Daoy (cell line): ENCODE results near the gene CCDC8. TPM values are rescaled to one million over a fixed set of nuclear protein-coding genes. Genes with fewer than 3 reads are reported as not detected.
"Not testable (repeated sequence)": the region's sequence is repeated elsewhere in the genome, so short reads cannot be mapped to it uniquely, and the experiment has no call there.

ENCODE experiments used
- DNase-seq: peaks from one replicate; pipeline ENCODE4 v3.0.0-alpha.2; 2015; ENCODE audit warnings: low read depth
- total RNA-seq: library from RNA; depleted of rRNA; stranded (reverse); fragments of >200 nt; shearing (Covaris generic); gene quantifications from 2 replicates; pipeline ENCODE4 v1.2.3, GENCODE V29; 2014; rRNA removed

CCDC8 gene, protein sequence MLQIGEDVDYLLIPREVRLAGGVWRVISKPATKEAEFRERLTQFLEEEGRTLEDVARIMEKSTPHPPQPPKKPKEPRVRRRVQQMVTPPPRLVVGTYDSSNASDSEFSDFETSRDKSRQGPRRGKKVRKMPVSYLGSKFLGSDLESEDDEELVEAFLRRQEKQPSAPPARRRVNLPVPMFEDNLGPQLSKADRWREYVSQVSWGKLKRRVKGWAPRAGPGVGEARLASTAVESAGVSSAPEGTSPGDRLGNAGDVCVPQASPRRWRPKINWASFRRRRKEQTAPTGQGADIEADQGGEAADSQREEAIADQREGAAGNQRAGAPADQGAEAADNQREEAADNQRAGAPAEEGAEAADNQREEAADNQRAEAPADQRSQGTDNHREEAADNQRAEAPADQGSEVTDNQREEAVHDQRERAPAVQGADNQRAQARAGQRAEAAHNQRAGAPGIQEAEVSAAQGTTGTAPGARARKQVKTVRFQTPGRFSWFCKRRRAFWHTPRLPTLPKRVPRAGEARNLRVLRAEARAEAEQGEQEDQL
- total RNA-seq = 8.8 and 9.2 TPM in 2 replicates

GRCh38 chr19:46413262-46414031 lies at the start of gene CCDC8:
TSS of gene CCDC8 (minus strand) at chr19:46413564. CDS start at chr19:46412810, 754 bp downstream.
- DNase-seq = peak; percentile 96

DNA sequence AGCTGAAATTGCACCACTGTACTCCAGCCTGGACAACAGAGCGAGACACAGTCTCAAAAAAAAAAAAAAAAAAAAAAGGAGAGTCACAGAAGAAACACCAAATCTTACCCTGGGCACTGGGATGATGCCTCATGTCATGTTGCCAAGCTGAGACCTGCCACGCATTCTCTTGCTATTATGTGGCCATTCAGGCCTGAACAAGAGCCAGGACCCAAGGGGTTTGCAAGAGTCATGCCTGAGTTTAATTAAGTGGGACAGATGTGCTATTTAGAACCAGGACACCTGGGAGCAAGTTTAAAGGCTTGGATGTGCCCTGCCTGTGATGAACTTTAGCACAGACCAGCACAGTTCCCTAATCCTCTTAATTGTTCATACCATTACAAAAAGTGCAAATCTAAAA lies 48.2 kb upstream of the CCDC8 start:
- DNase-seq = no peak

DNA sequence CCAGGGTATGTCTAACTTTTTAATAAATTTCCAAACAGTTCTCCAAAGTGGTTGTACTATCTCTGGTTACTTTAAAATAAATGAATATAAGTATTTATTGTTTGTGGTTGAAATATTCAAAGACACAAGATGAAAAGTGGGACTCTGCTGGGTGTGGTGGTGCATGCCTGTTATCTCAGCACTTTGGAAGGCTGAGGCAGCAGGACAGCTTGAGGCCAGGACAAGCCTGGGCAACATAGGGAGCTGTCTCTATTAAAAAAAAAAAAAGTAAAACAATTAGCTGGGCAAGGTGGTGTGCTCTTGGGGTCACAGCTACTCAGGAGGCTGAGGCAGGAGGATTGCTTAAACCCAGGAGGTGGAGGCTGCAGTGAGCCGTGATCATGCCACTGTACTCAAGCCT lies 47.6 kb upstream of the CCDC8 start:
- no peak for DNase-seq

GRCh38 chr19:46460055-46460454 lies 46.7 kb upstream of the CCDC8 start:
- no peak for DNase-seq

GRCh38 chr19:46456930-46457329 lies 43.6 kb upstream of the CCDC8 start:
- DNase-seq = no peak

- DNase-seq = no peak
Measured at GRCh38 chr19:46454244-46454643, 40.9 kb upstream of the CCDC8 start.

GRCh38 chr19:46453661-46454060 lies 40.3 kb upstream of the CCDC8 start:
- DNase-seq = no peak

GRCh38 chr19:46452186-46452585 lies 38.8 kb upstream of the CCDC8 start:
- DNase-seq = no peak

GRCh38 chr19:46451352-46451751 lies 38.0 kb upstream of the CCDC8 start:
- no peak for DNase-seq

DNA sequence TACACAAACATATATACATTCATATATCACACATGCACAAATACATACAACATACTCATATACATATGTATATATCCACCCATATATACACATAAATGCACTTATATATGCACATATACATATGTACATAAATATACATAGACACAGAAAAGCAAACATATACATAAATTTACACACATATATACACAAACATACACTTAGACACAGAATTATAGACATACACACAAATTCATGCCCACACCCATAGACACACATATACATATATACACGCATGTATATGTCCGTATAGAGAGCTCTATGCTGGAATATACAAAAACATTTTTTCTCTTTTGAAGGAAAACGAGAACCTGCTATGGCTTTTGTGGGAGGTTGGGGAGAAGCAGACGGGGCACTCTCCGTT lies 37.4 kb upstream of the CCDC8 start:
- DNase-seq = no peak

- no peak for DNase-seq
Measured at GRCh38 chr19:46449228-46449627, 35.9 kb upstream of the CCDC8 start.

DNA sequence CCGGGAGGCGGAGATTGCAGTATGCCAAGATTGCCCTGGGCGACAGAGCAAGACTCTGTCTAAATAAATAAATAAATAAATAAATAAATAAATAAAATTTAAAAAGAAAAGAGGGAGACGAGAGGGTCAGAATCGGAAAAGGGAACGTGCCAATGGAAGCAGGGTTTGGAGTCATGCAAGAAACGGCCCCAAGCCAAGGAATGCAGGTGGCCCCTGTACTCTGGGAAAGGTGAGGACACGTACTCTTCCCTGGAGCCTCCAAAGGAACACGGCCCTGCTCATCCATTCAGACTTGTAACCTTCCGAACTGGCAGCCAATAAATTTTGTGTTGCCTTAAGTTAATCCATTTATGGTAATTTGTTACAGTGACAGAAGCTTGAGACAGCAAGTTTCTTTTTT lies 35.2 kb upstream of the CCDC8 start:
- DNase-seq = no peak

GRCh38 chr19:46447824-46448223 lies 34.5 kb upstream of the CCDC8 start:
- no peak for DNase-seq

DNA sequence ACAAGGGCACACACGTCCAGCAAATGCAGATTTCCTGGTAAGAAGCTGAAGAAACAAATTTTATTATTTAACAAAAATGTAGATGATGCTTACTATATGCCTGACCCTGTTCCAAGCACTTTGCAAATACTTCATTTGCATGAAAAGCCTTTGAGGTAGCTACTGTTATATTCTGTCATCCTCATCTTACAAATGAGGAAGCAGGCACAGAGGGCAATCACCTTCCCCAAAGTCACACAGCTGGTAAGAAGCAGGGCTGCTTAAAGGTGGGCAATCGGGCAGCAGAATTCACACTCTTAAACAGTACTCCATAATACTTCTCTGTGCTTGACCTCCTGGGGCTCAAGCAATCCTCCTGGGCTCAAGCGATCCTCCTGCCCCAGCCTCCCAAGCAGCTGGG lies 33.6 kb upstream of the CCDC8 start:
- DNase-seq = no peak

- DNase-seq = no peak
Measured at GRCh38 chr19:46446021-46446420, 32.7 kb upstream of the CCDC8 start.

- peak; percentile 79 for DNase-seq
Measured at GRCh38 chr19:46442808-46443450, 29.6 kb upstream of the CCDC8 start.

- DNase-seq = no peak
Measured at GRCh38 chr19:46441866-46442265, 28.5 kb upstream of the CCDC8 start.

DNA sequence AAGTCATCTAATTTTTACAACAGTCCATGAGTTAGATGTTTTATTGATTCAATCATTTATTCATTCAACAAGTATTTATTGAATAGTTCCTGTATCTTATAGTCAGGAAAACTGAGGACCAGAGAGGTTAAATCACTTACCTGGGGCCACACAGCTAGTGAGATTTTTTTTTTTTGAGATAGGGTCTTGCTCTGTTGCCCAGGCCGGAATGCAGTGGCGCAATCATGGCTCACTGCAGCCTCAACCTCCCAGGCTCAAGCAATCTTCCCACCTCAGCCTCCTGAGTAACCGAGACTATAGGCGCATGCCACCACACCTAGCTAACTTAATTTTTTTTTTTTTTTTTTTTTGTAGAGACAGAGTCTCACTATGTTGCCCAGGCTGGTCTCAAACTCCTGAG lies 22.3 kb upstream of the CCDC8 start:
- DNase-seq = not testable (repeated sequence)

GRCh38 chr19:46435009-46435408 lies 21.6 kb upstream of the CCDC8 start:
- DNase-seq = no peak

DNA sequence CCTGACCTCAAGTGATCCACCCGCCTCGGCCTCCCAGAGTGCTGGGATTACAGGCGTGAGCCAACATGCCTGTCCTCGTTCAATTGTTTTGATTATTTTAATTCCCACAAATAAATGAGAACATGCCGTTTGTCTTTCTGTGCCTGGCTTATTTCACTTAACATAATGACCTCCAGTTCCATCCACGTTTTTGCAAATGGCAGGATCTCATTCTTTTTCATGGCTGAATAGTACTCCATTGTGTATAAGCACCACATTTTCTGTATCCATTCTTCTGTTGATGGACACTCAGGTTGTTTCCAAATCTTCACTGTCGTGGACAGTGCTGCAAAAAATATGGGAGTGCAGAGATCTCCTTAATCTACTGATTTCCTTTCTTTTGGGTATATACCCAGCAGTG lies 20.1 kb upstream of the CCDC8 start:
- DNase-seq = not testable (repeated sequence)

GRCh38 chr19:46431824-46432223 lies 18.5 kb upstream of the CCDC8 start:
- no peak for DNase-seq

- no peak for DNase-seq
Measured at GRCh38 chr19:46429999-46430398, 16.6 kb upstream of the CCDC8 start.
